Mucosa of stomach (tissue), 1 donor: Measurements from ENCODE around the gene GNAQ.

ENCODE experiments used
- H3K27me3 ChIP-seq: one replicate; pipeline ENCODE4 v1.7.0; 2013; ENCODE audit warnings: mild to moderate bottlenecking, low read length; ENCODE audit not compliant: control insufficient read depth, insufficient read depth
- H3K36me3 ChIP-seq: one replicate; pipeline ENCODE4 v1.7.0; 2013; ENCODE audit warnings: low read length; ENCODE audit not compliant: control insufficient read depth, insufficient read depth
- H3K4me1 ChIP-seq: one replicate; pipeline ENCODE4 v1.7.0; 2013; ENCODE audit warnings: mild to moderate bottlenecking, low read length; ENCODE audit not compliant: control insufficient read depth, insufficient read depth
- H3K4me3 ChIP-seq: one replicate; pipeline ENCODE4 v1.7.0; 2013; ENCODE audit warnings: low read length
- H3K9ac ChIP-seq: one replicate; pipeline ENCODE4 v1.7.0; 2013; ENCODE audit warnings: mild to moderate bottlenecking, low read length, moderate library complexity
- H3K9me3 ChIP-seq: one replicate; pipeline ENCODE4 v1.7.0; 2013; ENCODE audit warnings: mild to moderate bottlenecking, low read length, moderate library complexity; ENCODE audit not compliant: control insufficient read depth
- donor health status: Pancreatic carcinoma.

GNAQ gene

GRCh38 chr9:77854916-77855311 lies 176.7 kb downstream of the GNAQ start:
- H3K9me3 ChIP-seq: no peaks in the 10 kb centered on the region
- H3K4me1 ChIP-seq: peaks cover 22% of the 10 kb centered on the region
- H3K4me3 ChIP-seq: no peak overlapping the region
- no peaks in the 10 kb centered on the region for H3K36me3 ChIP-seq
- H3K27me3 ChIP-seq: no peaks in the 10 kb centered on the region
- H3K9ac ChIP-seq: no peak overlapping the region

- Histone ChIP-seq H3K36me3 (no peaks in the 10 kb centered on the region), H3K27me3 (no peaks in the 10 kb centered on the region), H3K4me3 (no peak overlapping the region), H3K9ac (no peak overlapping the region), H3K9me3 (no peaks in the 10 kb centered on the region), H3K4me1 (peaks cover 22% of the 10 kb centered on the region)
Observed at GRCh38 chr9:77854258-77854915, 177.2 kb downstream of the GNAQ start.

GRCh38 chr9:77853716-77854115 lies 177.9 kb downstream of the GNAQ start:
- H3K9ac ChIP-seq: no peak overlapping the region
- no peak overlapping the region for H3K4me3 ChIP-seq
- no peaks in the 10 kb centered on the region for H3K9me3 ChIP-seq
- no peaks in the 10 kb centered on the region for H3K27me3 ChIP-seq
- peaks cover 22% of the 10 kb centered on the region for H3K4me1 ChIP-seq
- H3K36me3 ChIP-seq: no peaks in the 10 kb centered on the region

- Histone ChIP-seq H3K36me3 (no peaks in the 10 kb centered on the region), H3K4me1 (peaks cover 20% of the 10 kb centered on the region), H3K27me3 (no peaks in the 10 kb centered on the region), H3K9me3 (no peaks in the 10 kb centered on the region), H3K9ac (no peak overlapping the region), H3K4me3 (no peak overlapping the region)
Observed at GRCh38 chr9:77851882-77852595, 179.6 kb downstream of the GNAQ start.

GRCh38 chr9:77848897-77849296 lies 182.7 kb downstream of the GNAQ start:
- no peaks in the 10 kb centered on the region for H3K27me3 ChIP-seq

GRCh38 chr9:77848404-77848803 lies 183.2 kb downstream of the GNAQ start:
- Histone ChIP-seq H3K36me3 (no peaks in the 10 kb centered on the region), H3K4me3 (no peak overlapping the region), H3K27me3 (no peaks in the 10 kb centered on the region), H3K9ac (no peak overlapping the region), H3K9me3 (no peaks in the 10 kb centered on the region), H3K4me1 (peaks cover 26% of the 10 kb centered on the region)

More at GRCh38 chr9:77848897-77849296, 182.7 kb downstream of the GNAQ start:
- Histone ChIP-seq H3K4me3 (no peak overlapping the region), H3K36me3 (no peaks in the 10 kb centered on the region), H3K9me3 (no peaks in the 10 kb centered on the region), H3K9ac (no peak overlapping the region), H3K4me1 (peaks cover 23% of the 10 kb centered on the region)

- Histone ChIP-seq H3K27me3 (no peaks in the 10 kb centered on the region), H3K36me3 (no peaks in the 10 kb centered on the region), H3K4me1 (peaks cover 26% of the 10 kb centered on the region), H3K9ac (no peak overlapping the region), H3K4me3 (no peak overlapping the region), H3K9me3 (no peaks in the 10 kb centered on the region)
Observed at GRCh38 chr9:77847626-77848025, 184.0 kb downstream of the GNAQ start.

GRCh38 chr9:77847059-77847499 lies 184.5 kb downstream of the GNAQ start:
- peaks cover 21% of the 10 kb centered on the region for H3K4me1 ChIP-seq
- no peak overlapping the region for H3K9ac ChIP-seq
- no peak overlapping the region for H3K4me3 ChIP-seq
- no peaks in the 10 kb centered on the region for H3K27me3 ChIP-seq
- no peaks in the 10 kb centered on the region for H3K36me3 ChIP-seq
- no peaks in the 10 kb centered on the region for H3K9me3 ChIP-seq

- H3K9ac ChIP-seq: no peak overlapping the region
- no peaks in the 10 kb centered on the region for H3K9me3 ChIP-seq
- peaks cover 38% of the 10 kb centered on the region for H3K4me1 ChIP-seq
- no peak overlapping the region for H3K4me3 ChIP-seq
- no peaks in the 10 kb centered on the region for H3K27me3 ChIP-seq
- no peaks in the 10 kb centered on the region for H3K36me3 ChIP-seq
Observed at GRCh38 chr9:77844415-77844814, 187.2 kb downstream of the GNAQ start.

- Histone ChIP-seq H3K9ac (no peak overlapping the region), H3K4me3 (no peak overlapping the region), H3K4me1 (peaks cover 42% of the 10 kb centered on the region), H3K9me3 (no peaks in the 10 kb centered on the region), H3K27me3 (no peaks in the 10 kb centered on the region), H3K36me3 (no peaks in the 10 kb centered on the region)
Observed at GRCh38 chr9:77843871-77844155, 187.8 kb downstream of the GNAQ start.

GRCh38 chr9:77843076-77843870 lies 188.3 kb downstream of the GNAQ start:
- no peaks in the 10 kb centered on the region for H3K36me3 ChIP-seq
- H3K9ac ChIP-seq: no peak overlapping the region
- H3K9me3 ChIP-seq: no peaks in the 10 kb centered on the region
- H3K4me3 ChIP-seq: no peak overlapping the region
- no peaks in the 10 kb centered on the region for H3K27me3 ChIP-seq
- H3K4me1 ChIP-seq: peaks cover 42% of the 10 kb centered on the region

- Histone ChIP-seq H3K36me3 (no peaks in the 10 kb centered on the region), H3K4me1 (peaks cover 33% of the 10 kb centered on the region), H3K4me3 (no peak overlapping the region), H3K9ac (no peak overlapping the region), H3K9me3 (no peaks in the 10 kb centered on the region), H3K27me3 (no peaks in the 10 kb centered on the region)
Observed at GRCh38 chr9:77841739-77842386, 189.7 kb downstream of the GNAQ start.
